Measurements from ENCODE around the gene PDXDC1. TPM values are rescaled to one million over a fixed set of nuclear protein-coding genes. Genes with fewer than 3 reads are reported as not detected.
"Not testable (repeated sequence)": the region's sequence is repeated elsewhere in the genome, so short reads cannot be mapped to it uniquely, and the experiment has no call there.

PDXDC1 gene
- total RNA-seq, 1 experiment from 2014 or later = 62.6 TPM

GRCh38 chr16:15041271-15042004, 66.6 kb downstream of the PDXDC1 start:
- ChIA-PET POLR2A (ENCODE audit: unreplicated experiment) (no interaction called here), CTCF (no interaction called here)
- no peaks in the 10 kb centered on the region for H3K4me1 ChIP-seq (ENCODE audit: insufficient read depth, low read length)
- intact Hi-C loops (cut with micrococcal nuclease) = no loop called here
- no peaks in the 10 kb centered on the region for H3K79me2 ChIP-seq (ENCODE audit: low read length)
- H3F3A ChIP-seq (ENCODE audit: low read length, unreplicated experiment) = no peaks in the 10 kb centered on the region
- H3K36me3 ChIP-seq (ENCODE audit: low read depth, low read length) = peaks cover 5% of the 10 kb centered on the region; the same call in 1 of the 2 replicates
- no peak overlapping the region for H2AFZ ChIP-seq (ENCODE audit: low read length)
- no peak for DNase-seq
- no peaks in the 10 kb centered on the region for H4K20me1 ChIP-seq (ENCODE audit: low read length)
- TF ChIP-seq EZH2 (IDR thresholded peaks at IDR 0.05; ENCODE audit: low read length, unreplicated experiment) = no peak
- TF ChIP-seq, protein P1, sequence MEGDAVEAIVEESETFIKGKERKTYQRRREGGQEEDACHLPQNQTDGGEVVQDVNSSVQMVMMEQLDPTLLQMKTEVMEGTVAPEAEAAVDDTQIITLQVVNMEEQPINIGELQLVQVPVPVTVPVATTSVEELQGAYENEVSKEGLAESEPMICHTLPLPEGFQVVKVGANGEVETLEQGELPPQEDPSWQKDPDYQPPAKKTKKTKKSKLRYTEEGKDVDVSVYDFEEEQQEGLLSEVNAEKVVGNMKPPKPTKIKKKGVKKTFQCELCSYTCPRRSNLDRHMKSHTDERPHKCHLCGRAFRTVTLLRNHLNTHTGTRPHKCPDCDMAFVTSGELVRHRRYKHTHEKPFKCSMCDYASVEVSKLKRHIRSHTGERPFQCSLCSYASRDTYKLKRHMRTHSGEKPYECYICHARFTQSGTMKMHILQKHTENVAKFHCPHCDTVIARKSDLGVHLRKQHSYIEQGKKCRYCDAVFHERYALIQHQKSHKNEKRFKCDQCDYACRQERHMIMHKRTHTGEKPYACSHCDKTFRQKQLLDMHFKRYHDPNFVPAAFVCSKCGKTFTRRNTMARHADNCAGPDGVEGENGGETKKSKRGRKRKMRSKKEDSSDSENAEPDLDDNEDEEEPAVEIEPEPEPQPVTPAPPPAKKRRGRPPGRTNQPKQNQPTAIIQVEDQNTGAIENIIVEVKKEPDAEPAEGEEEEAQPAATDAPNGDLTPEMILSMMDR (conservative IDR thresholded peaks at IDR 0.05; ENCODE audit: low read depth, low read length) = no peak
- TF ChIP-seq EZH2phosphoT487 (IDR thresholded peaks at IDR 0.05; ENCODE audit: borderline replicate concordance, low read length) = no peak
- H3K4me2 ChIP-seq (ENCODE audit: low read length) = no peak overlapping the region
- H3K9me2 ChIP-seq (replicated peaks; ENCODE audit: low read length) = no peaks in the 10 kb centered on the region
- H3K4me3 ChIP-seq (ENCODE audit: low read length) = no peak overlapping the region
- no peaks in the 10 kb centered on the region for H3K9me3 ChIP-seq (ENCODE audit: low read length)
- no peaks in the 10 kb centered on the region for H3K27me3 ChIP-seq (ENCODE audit: low read length)
- H3K27ac ChIP-seq (ENCODE audit: low read length) = no peak overlapping the region
- no TSS peak for BruUV-seq (replicated peaks)
- ATAC-seq = peak; percentile 71
- no peak overlapping the region for H3K9ac ChIP-seq (ENCODE audit: low read length)

GRCh38 chr16:15043344-15043743, 68.5 kb downstream of the PDXDC1 start:
- Histone ChIP-seq H3K36me3 (ENCODE audit: low read depth, low read length) (peaks cover 2% of the 10 kb centered on the region; the same call in 1 of the 2 replicates), H3K9me3 (ENCODE audit: low read length) (no peaks in the 10 kb centered on the region), H2AFZ (ENCODE audit: low read length) (no peak overlapping the region), H3F3A (ENCODE audit: low read length, unreplicated experiment) (no peaks in the 10 kb centered on the region), H4K20me1 (ENCODE audit: low read length) (no peaks in the 10 kb centered on the region), H3K27ac (ENCODE audit: low read length) (no peak overlapping the region), H3K4me3 (ENCODE audit: low read length) (no peak overlapping the region), H3K79me2 (ENCODE audit: low read length) (no peaks in the 10 kb centered on the region), H3K4me2 (ENCODE audit: low read length) (no peak overlapping the region), H3K27me3 (ENCODE audit: low read length) (no peaks in the 10 kb centered on the region), H3K9ac (ENCODE audit: low read length) (no peak overlapping the region), H3K4me1 (ENCODE audit: insufficient read depth, low read length) (no peaks in the 10 kb centered on the region), H3K9me2 (replicated peaks; ENCODE audit: low read length) (no peaks in the 10 kb centered on the region)
- CTCF ChIA-PET = no interaction called here
- peak; percentile 59 for ATAC-seq
- intact Hi-C loops (cut with micrococcal nuclease) = no loop called here
- POLR2A ChIA-PET (ENCODE audit: unreplicated experiment) = no interaction called here
- no TSS peak for BruUV-seq (replicated peaks)
- peak; percentile 67 for DNase-seq
- no peak for TF ChIP-seq EZH2 (IDR thresholded peaks at IDR 0.05; ENCODE audit: low read length, unreplicated experiment)
- TF ChIP-seq, protein P1 (conservative IDR thresholded peaks at IDR 0.05; ENCODE audit: low read depth, low read length) = 0 out of 2 replicates have a peak, but pooled peaks have one; percentile 18

DNA sequence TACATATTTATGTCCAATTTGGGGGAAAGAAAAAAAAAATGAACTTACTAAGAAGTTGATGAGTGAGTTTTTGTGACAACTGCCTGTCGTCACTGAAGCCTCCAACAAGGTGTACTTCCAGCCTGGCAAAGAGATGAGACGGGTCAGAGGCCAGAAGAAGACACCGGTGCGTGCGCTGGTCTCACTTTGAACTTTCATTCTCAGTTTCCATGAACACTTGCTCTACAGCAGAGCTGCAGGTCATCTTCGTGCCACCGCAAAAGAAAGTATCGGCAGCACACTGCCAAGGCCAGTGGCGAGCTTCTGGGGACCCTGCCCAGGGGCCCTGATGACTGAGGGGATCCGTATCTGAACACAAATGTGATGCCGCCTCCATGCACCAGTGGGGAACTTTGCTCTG, 69.5 kb downstream of the PDXDC1 start:
- no TSS peak for BruUV-seq (replicated peaks)
- POLR2A ChIA-PET (ENCODE audit: unreplicated experiment) = no interaction called here
- Histone ChIP-seq H3K27ac (ENCODE audit: low read length) (no peak overlapping the region), H3F3A (ENCODE audit: low read length, unreplicated experiment) (no peaks in the 10 kb centered on the region), H4K20me1 (ENCODE audit: low read length) (no peaks in the 10 kb centered on the region), H3K36me3 (ENCODE audit: low read depth, low read length) (peaks cover 2% of the 10 kb centered on the region; the same call in 1 of the 2 replicates), H3K27me3 (ENCODE audit: low read length) (no peaks in the 10 kb centered on the region), H3K4me1 (ENCODE audit: insufficient read depth, low read length) (no peaks in the 10 kb centered on the region), H3K4me3 (ENCODE audit: low read length) (no peak overlapping the region), H2AFZ (ENCODE audit: low read length) (no peak overlapping the region), H3K9me2 (replicated peaks; ENCODE audit: low read length) (no peaks in the 10 kb centered on the region), H3K79me2 (ENCODE audit: low read length) (no peaks in the 10 kb centered on the region), H3K9me3 (ENCODE audit: low read length) (no peaks in the 10 kb centered on the region), H3K4me2 (ENCODE audit: low read length) (no peak overlapping the region), H3K9ac (ENCODE audit: low read length) (no peak overlapping the region)
- DNase-seq (no peak), ATAC-seq (no peak)
- intact Hi-C loops (cut with micrococcal nuclease) = no loop called here
- TF ChIP-seq, protein P1 (conservative IDR thresholded peaks at IDR 0.05; ENCODE audit: low read depth, low read length) = no peak
- TF ChIP-seq EZH2phosphoT487 (IDR thresholded peaks at IDR 0.05; ENCODE audit: borderline replicate concordance, low read length) (no peak), EZH2 (IDR thresholded peaks at IDR 0.05; ENCODE audit: low read length, unreplicated experiment) (no peak)
- CTCF ChIA-PET = no interaction called here

GRCh38 chr16:15045270-15045669, 70.4 kb downstream of the PDXDC1 start:
- DNase-seq; H3F3A ChIP-seq (ENCODE audit: low read length, unreplicated experiment); H3K9me3 ChIP-seq (ENCODE audit: low read length); H3K79me2 ChIP-seq (ENCODE audit: low read length); POLR2A ChIA-PET (ENCODE audit: unreplicated experiment); H3K4me1 ChIP-seq (ENCODE audit: insufficient read depth, low read length); H3K9me2 ChIP-seq (replicated peaks; ENCODE audit: low read length); CTCF ChIA-PET; H3K27me3 ChIP-seq (ENCODE audit: low read length); H3K9ac ChIP-seq (ENCODE audit: low read length); ATAC-seq; H3K4me2 ChIP-seq (ENCODE audit: low read length); H4K20me1 ChIP-seq (ENCODE audit: low read length); H3K4me3 ChIP-seq (ENCODE audit: low read length); H2AFZ ChIP-seq (ENCODE audit: low read length); BruUV-seq (replicated peaks); H3K36me3 ChIP-seq (ENCODE audit: low read depth, low read length); H3K27ac ChIP-seq (ENCODE audit: low read length); intact Hi-C loops (cut with micrococcal nuclease): not testable (repeated sequence)
